GM23338 (cell line): Measurements from ENCODE around the gene ITGB5.

ENCODE experiments used
- CREB1 ChIP-seq: fragments of 250-450 bp; sonication (Bioruptor Pico); IDR thresholded peaks from 2 replicates; pipeline ENCODE4 v1.5.0; 2020; ENCODE audit warnings: low read depth, mild to moderate bottlenecking, moderate library complexity
- EZH2 ChIP-seq: fragments of 200-600 bp; sonication (generic); IDR thresholded peaks from one replicate; pipeline ENCODE4 v1.8.0; 2017; ENCODE audit warnings: antibody characterized with exemption, mild to moderate bottlenecking, low read depth; ENCODE audit not compliant: unreplicated experiment
- POLR2AphosphoS5 ChIP-seq: IDR thresholded peaks from 2 replicates; pipeline ENCODE4 v1.6.1; 2016; ENCODE audit warnings: antibody characterized with exemption, low read depth
- TF ChIP-seq, protein P1 (sequence below): IDR thresholded peaks from one replicate; pipeline ENCODE4 v1.6.1; 2018; ENCODE audit warnings: antibody characterized with exemption; ENCODE audit not compliant: unreplicated experiment
- TF ChIP-seq, protein P2 (sequence below), 2 experiments: fragments of 200-600 bp in 1 of 2; sonication (generic) in 1 of 2; conservative IDR thresholded peaks; 2 replicates each; pipeline versions ENCODE4 v1.5.1 to v1.6.1; 2016 to 2017; ENCODE audit warnings: antibody characterized with exemption in 2 of 2, low read depth in 2 of 2, mild to moderate bottlenecking in 2 of 2, moderate library complexity in 1 of 2

GRCh38 chr3:124772081-124772831 lies 114.9 kb downstream of the ITGB5 start:
- TF ChIP-seq, protein P1, sequence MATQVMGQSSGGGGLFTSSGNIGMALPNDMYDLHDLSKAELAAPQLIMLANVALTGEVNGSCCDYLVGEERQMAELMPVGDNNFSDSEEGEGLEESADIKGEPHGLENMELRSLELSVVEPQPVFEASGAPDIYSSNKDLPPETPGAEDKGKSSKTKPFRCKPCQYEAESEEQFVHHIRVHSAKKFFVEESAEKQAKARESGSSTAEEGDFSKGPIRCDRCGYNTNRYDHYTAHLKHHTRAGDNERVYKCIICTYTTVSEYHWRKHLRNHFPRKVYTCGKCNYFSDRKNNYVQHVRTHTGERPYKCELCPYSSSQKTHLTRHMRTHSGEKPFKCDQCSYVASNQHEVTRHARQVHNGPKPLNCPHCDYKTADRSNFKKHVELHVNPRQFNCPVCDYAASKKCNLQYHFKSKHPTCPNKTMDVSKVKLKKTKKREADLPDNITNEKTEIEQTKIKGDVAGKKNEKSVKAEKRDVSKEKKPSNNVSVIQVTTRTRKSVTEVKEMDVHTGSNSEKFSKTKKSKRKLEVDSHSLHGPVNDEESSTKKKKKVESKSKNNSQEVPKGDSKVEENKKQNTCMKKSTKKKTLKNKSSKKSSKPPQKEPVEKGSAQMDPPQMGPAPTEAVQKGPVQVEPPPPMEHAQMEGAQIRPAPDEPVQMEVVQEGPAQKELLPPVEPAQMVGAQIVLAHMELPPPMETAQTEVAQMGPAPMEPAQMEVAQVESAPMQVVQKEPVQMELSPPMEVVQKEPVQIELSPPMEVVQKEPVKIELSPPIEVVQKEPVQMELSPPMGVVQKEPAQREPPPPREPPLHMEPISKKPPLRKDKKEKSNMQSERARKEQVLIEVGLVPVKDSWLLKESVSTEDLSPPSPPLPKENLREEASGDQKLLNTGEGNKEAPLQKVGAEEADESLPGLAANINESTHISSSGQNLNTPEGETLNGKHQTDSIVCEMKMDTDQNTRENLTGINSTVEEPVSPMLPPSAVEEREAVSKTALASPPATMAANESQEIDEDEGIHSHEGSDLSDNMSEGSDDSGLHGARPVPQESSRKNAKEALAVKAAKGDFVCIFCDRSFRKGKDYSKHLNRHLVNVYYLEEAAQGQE, result no peak
- TF ChIP-seq CREB1 (CRISPR knock-in tag), result no peak
- TF ChIP-seq, protein P2, sequence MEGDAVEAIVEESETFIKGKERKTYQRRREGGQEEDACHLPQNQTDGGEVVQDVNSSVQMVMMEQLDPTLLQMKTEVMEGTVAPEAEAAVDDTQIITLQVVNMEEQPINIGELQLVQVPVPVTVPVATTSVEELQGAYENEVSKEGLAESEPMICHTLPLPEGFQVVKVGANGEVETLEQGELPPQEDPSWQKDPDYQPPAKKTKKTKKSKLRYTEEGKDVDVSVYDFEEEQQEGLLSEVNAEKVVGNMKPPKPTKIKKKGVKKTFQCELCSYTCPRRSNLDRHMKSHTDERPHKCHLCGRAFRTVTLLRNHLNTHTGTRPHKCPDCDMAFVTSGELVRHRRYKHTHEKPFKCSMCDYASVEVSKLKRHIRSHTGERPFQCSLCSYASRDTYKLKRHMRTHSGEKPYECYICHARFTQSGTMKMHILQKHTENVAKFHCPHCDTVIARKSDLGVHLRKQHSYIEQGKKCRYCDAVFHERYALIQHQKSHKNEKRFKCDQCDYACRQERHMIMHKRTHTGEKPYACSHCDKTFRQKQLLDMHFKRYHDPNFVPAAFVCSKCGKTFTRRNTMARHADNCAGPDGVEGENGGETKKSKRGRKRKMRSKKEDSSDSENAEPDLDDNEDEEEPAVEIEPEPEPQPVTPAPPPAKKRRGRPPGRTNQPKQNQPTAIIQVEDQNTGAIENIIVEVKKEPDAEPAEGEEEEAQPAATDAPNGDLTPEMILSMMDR (conservative IDR thresholded peaks at IDR 0.05; ENCODE audit: low read depth in 2 of 2), result no peak
- TF ChIP-seq EZH2, result no peak
- TF ChIP-seq POLR2AphosphoS5, result no peak; the same call in 1 of the 2 replicates
